ENCODE data around the gene ISLR. TPM values are rescaled to one million over a fixed set of nuclear protein-coding genes. Genes with fewer than 3 reads are reported as not detected.
"Not testable (repeated sequence)": the region's sequence is repeated elsewhere in the genome, so short reads cannot be mapped to it uniquely, and the experiment has no call there.

Gene ISLR
- polyA plus RNA-seq, 1 donor (not counting 4 experiments of a cell fraction or from before 2014, with no cell fraction given), result not detected

DNA sequence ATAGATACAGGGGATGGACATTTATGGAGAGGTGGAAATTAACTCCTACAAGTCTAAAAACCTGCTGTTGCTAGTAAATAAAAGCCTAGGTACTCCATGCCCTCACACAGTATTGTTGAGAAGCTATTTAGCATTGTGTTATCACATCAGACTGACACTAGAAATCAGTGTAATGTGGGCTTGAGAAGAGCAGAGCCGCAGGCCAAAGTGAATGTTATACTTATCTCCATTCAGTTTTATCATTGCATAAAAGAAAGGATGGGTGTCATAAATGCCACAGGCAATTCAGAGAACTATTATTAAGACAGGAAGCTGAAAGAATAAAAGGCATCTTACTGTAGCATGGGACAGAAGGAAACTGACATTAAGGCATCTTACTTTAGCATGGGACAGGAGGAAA, 13.7 kb upstream of the ISLR start:
- Histone ChIP-seq H3K4me1 (ENCODE audit: control insufficient read depth, extremely low read depth, insufficient read depth, low read length) (no peaks in the 10 kb centered on the region), H3K79me2 (ENCODE audit: control insufficient read depth, insufficient read depth, low read length) (no peaks in the 10 kb centered on the region), H3K36me3 (ENCODE audit: control insufficient read depth in 2 of 2, extremely low read depth in 1 of 2, insufficient read depth in 2 of 2, low read length in 2 of 2) (no peaks in the 10 kb centered on the region), H2AFZ (ENCODE audit: control insufficient read depth, low read length) (no peak overlapping the region), H3K27me3 (ENCODE audit: control insufficient read depth, extremely low read depth, insufficient read depth, low read length) (peaks cover 11% of the 10 kb centered on the region), H3K9me3 (ENCODE audit: control insufficient read depth, low read depth, low read length) (no peaks in the 10 kb centered on the region), H3K9me1 (ENCODE audit: control insufficient read depth, extremely low read depth, insufficient read depth, low read length) (peaks cover 2% of the 10 kb centered on the region), H3K4me3 (ENCODE audit: control insufficient read depth in 2 of 3, extremely low read depth in 1 of 3, insufficient read depth in 2 of 3, low read depth in 1 of 3, low read length in 3 of 3) (no peak overlapping the region), H3K27ac (ENCODE audit: control insufficient read depth, insufficient read depth, low read length) (no peak overlapping the region), H3K9ac (ENCODE audit: control insufficient read depth, extremely low read depth, insufficient read depth, low read length) (no peak overlapping the region), H3K4me2 (ENCODE audit: control insufficient read depth, extremely low read depth, insufficient read depth, low read depth, low read length) (no peak overlapping the region), H4K20me1 (ENCODE audit: control insufficient read depth, extremely low read depth, insufficient read depth, low read length) (no peaks in the 10 kb centered on the region)
- no peak for TF ChIP-seq EZH2 (IDR thresholded peaks at IDR 0.05; ENCODE audit: low read length)
- TF ChIP-seq, protein P1, sequence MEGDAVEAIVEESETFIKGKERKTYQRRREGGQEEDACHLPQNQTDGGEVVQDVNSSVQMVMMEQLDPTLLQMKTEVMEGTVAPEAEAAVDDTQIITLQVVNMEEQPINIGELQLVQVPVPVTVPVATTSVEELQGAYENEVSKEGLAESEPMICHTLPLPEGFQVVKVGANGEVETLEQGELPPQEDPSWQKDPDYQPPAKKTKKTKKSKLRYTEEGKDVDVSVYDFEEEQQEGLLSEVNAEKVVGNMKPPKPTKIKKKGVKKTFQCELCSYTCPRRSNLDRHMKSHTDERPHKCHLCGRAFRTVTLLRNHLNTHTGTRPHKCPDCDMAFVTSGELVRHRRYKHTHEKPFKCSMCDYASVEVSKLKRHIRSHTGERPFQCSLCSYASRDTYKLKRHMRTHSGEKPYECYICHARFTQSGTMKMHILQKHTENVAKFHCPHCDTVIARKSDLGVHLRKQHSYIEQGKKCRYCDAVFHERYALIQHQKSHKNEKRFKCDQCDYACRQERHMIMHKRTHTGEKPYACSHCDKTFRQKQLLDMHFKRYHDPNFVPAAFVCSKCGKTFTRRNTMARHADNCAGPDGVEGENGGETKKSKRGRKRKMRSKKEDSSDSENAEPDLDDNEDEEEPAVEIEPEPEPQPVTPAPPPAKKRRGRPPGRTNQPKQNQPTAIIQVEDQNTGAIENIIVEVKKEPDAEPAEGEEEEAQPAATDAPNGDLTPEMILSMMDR (optimal IDR thresholded peaks at IDR 0.05 in 1 of 3, IDR thresholded peaks at IDR 0.05 in 1 of 3, conservative IDR thresholded peaks at IDR 0.05 in 1 of 3; ENCODE audit: extremely low read depth in 1 of 3, insufficient read depth in 2 of 3, low read length in 3 of 3), result no peak
- no peak for FAIRE-seq
- dilution Hi-C loops (cut with MboI; ENCODE audit: extremely low pct_ligation_motif_present, low sequenced_read_pairs), result no loop called here
- DNase-seq (ENCODE audit: low read depth, low spot score), result no peak

DNA sequence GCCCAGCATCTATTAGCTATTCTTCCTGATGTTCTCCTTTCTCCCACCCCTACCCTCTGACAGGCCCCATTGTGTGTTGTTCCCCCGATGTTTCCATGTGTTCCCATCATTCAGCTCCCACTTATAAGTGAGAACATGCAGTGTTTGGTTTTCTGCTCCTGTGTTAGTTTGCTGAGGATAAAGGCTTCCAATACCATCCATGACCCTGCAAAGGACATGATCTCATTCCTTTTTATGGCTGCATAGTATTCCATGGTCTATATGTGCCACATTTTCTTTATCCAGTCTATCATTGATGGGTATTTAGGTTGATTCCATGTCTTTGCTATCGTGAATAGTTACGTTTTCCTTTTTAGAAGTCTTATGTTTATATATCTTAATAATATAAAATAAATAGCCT, 13.1 kb upstream of the ISLR start:
- H3K27ac ChIP-seq (ENCODE audit: control insufficient read depth, insufficient read depth, low read length); H3K9me1 ChIP-seq (ENCODE audit: control insufficient read depth, extremely low read depth, insufficient read depth, low read length); H3K4me3 ChIP-seq (ENCODE audit: control insufficient read depth in 2 of 3, extremely low read depth in 1 of 3, insufficient read depth in 2 of 3, low read depth in 1 of 3, low read length in 3 of 3); H2AFZ ChIP-seq (ENCODE audit: control insufficient read depth, low read length); H3K4me2 ChIP-seq (ENCODE audit: control insufficient read depth, extremely low read depth, insufficient read depth, low read depth, low read length); H3K4me1 ChIP-seq (ENCODE audit: control insufficient read depth, extremely low read depth, insufficient read depth, low read length); DNase-seq (ENCODE audit: low read depth, low spot score); H4K20me1 ChIP-seq (ENCODE audit: control insufficient read depth, extremely low read depth, insufficient read depth, low read length); H3K79me2 ChIP-seq (ENCODE audit: control insufficient read depth, insufficient read depth, low read length); H3K9me3 ChIP-seq (ENCODE audit: control insufficient read depth, low read depth, low read length); FAIRE-seq; H3K9ac ChIP-seq (ENCODE audit: control insufficient read depth, extremely low read depth, insufficient read depth, low read length); dilution Hi-C loops (cut with MboI; ENCODE audit: extremely low pct_ligation_motif_present, low sequenced_read_pairs); H3K36me3 ChIP-seq (ENCODE audit: control insufficient read depth in 2 of 2, extremely low read depth in 1 of 2, insufficient read depth in 2 of 2, low read length in 2 of 2): not testable (repeated sequence)
- H3K27me3 ChIP-seq (ENCODE audit: control insufficient read depth, extremely low read depth, insufficient read depth, low read length), result peaks cover 11% of the 10 kb centered on the region

DNA sequence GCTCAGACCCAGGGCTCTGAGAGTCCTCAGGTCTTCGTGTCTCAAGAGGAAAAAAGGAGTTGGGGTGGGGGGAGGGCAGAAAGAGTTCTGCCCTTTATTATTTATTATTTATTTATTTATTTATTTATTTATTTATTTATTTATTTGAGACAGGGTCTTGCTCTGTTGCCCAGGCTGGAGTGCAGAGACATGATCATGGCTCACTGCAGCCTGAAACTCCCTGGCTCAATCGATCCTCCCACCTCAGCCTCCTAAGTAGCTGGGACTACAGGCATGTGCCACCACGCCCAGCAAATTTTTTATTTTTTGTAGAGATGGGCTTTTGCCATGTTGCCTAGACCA, 11.3 kb upstream of the ISLR start:
- DNase-seq (ENCODE audit: low read depth, low spot score); H3K4me2 ChIP-seq (ENCODE audit: control insufficient read depth, extremely low read depth, insufficient read depth, low read depth, low read length); H3K9ac ChIP-seq (ENCODE audit: control insufficient read depth, extremely low read depth, insufficient read depth, low read length); H3K9me3 ChIP-seq (ENCODE audit: control insufficient read depth, low read depth, low read length); H3K36me3 ChIP-seq (ENCODE audit: control insufficient read depth in 2 of 2, extremely low read depth in 1 of 2, insufficient read depth in 2 of 2, low read length in 2 of 2); dilution Hi-C loops (cut with MboI; ENCODE audit: extremely low pct_ligation_motif_present, low sequenced_read_pairs); H3K27me3 ChIP-seq (ENCODE audit: control insufficient read depth, extremely low read depth, insufficient read depth, low read length); H4K20me1 ChIP-seq (ENCODE audit: control insufficient read depth, extremely low read depth, insufficient read depth, low read length); H3K27ac ChIP-seq (ENCODE audit: control insufficient read depth, insufficient read depth, low read length); H3K9me1 ChIP-seq (ENCODE audit: control insufficient read depth, extremely low read depth, insufficient read depth, low read length); H3K4me1 ChIP-seq (ENCODE audit: control insufficient read depth, extremely low read depth, insufficient read depth, low read length); H3K79me2 ChIP-seq (ENCODE audit: control insufficient read depth, insufficient read depth, low read length); FAIRE-seq; H3K4me3 ChIP-seq (ENCODE audit: control insufficient read depth in 2 of 3, extremely low read depth in 1 of 3, insufficient read depth in 2 of 3, low read depth in 1 of 3, low read length in 3 of 3); H2AFZ ChIP-seq (ENCODE audit: control insufficient read depth, low read length): not testable (repeated sequence)

All from keratinocyte (primary cell).